DND-41 (cell line): ENCODE results near the gene NUDCD3.
A peak's percentile ranks its signal among the peaks of the same experiment; 100 is the strongest.

Source experiments
- CTCF ChIP-seq: IDR thresholded peaks from 2 replicates; pipeline ENCODE4 v1.5.1; 2012; ENCODE audit warnings: borderline replicate concordance, low read length, moderate library complexity, mild to moderate bottlenecking; ENCODE audit not compliant: poor library complexity, severe bottlenecking; ENCODE audit errors: extremely low read depth
- EZH2 ChIP-seq: IDR thresholded peaks from 3 replicates; pipeline ENCODE4 v1.6.1; 2012; ENCODE audit warnings: borderline replicate concordance, low read depth, mild to moderate bottlenecking, moderate library complexity, low read length, inconsistent platforms; ENCODE audit not compliant: severe bottlenecking

GRCh38 chr7:44375236-44375699, 115.2 kb downstream of the NUDCD3 start:
- peak; percentile 25 for TF ChIP-seq CTCF
- TF ChIP-seq EZH2 = no peak
